Measurements from ENCODE around the gene DLX1. TPM values are rescaled to one million over a fixed set of nuclear protein-coding genes. Genes with fewer than 3 reads are reported as not detected.
A peak's percentile ranks its signal among the peaks of the same experiment; 100 is the strongest.

Gene DLX1
- total RNA-seq, 1 donor, result 1.8 TPM

DNA sequence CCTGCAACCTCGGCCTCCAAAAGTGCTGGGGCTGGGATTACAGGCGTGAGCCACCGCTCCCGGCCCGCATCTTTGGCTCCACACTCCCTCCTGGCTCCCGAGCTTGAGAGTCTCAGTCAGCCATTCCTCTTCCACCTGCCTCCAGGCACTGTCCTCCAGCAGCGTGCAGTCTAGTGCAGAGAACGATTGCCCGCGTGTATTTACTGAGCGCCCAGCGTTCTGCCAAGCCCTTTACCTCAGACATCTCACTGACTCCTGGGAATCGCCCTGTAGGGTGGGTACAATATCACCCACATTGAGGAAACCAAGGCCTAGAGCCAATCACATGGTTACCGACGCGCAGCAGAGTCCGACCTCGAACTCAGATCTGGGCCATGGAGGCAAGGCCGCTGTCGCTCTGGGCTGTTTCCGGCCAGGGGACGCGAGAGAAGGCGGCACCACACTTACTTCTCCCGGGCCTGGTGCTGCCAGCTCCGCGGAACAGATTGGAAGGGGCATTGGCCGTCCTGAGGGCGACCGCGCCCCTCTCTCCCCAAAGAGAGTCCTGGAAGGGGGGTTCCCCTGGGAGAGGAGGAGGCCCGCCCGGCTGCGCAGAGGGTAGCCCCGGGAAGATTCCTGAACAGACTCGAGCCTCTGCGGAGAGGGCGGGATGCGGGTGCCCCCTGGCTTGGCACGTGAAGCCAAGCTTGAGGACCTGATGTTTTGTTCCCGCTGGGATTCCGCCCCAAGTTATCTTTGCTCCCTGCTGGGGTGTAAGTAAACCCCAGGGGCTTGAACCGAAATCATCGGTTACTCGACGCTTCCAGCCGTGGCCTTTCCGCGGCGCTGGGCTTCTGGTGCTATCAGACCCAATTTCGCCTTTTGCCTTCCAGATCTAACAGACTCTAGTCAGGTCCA, 22.6 kb downstream of the DLX1 start:
- TF ChIP-seq, protein P1, sequence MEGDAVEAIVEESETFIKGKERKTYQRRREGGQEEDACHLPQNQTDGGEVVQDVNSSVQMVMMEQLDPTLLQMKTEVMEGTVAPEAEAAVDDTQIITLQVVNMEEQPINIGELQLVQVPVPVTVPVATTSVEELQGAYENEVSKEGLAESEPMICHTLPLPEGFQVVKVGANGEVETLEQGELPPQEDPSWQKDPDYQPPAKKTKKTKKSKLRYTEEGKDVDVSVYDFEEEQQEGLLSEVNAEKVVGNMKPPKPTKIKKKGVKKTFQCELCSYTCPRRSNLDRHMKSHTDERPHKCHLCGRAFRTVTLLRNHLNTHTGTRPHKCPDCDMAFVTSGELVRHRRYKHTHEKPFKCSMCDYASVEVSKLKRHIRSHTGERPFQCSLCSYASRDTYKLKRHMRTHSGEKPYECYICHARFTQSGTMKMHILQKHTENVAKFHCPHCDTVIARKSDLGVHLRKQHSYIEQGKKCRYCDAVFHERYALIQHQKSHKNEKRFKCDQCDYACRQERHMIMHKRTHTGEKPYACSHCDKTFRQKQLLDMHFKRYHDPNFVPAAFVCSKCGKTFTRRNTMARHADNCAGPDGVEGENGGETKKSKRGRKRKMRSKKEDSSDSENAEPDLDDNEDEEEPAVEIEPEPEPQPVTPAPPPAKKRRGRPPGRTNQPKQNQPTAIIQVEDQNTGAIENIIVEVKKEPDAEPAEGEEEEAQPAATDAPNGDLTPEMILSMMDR (IDR thresholded peaks at IDR 0.05; ENCODE audit: extremely low read depth, low read depth, low read length), result no peak
- Histone ChIP-seq H3K9me3 (ENCODE audit: low read depth, low read length) (no peaks in the 10 kb centered on the region), H3K4me2 (ENCODE audit: insufficient read depth, low read length) (peak overlapping the region; percentile 9), H3K36me3 (ENCODE audit: insufficient read depth, low read length) (no peaks in the 10 kb centered on the region), H3K79me2 (ENCODE audit: insufficient read depth, low read length) (no peaks in the 10 kb centered on the region), H3K27ac (ENCODE audit: low read depth, low read length) (no peak overlapping the region), H3K4me3 (ENCODE audit: insufficient read depth, low read length) (no peak overlapping the region), H3K27me3 (ENCODE audit: insufficient read depth, low read length) (no peaks in the 10 kb centered on the region), H4K20me1 (ENCODE audit: insufficient read depth, low read length) (no peaks in the 10 kb centered on the region), H3K4me1 (ENCODE audit: insufficient read depth, low read length) (peaks cover 17% of the 10 kb centered on the region), H2AFZ (ENCODE audit: low read length) (peak overlapping the region; percentile 47)
- DNase-seq (ENCODE audit: insufficient read length, low spot score, missing footprints), result peak; percentile 53

DNA sequence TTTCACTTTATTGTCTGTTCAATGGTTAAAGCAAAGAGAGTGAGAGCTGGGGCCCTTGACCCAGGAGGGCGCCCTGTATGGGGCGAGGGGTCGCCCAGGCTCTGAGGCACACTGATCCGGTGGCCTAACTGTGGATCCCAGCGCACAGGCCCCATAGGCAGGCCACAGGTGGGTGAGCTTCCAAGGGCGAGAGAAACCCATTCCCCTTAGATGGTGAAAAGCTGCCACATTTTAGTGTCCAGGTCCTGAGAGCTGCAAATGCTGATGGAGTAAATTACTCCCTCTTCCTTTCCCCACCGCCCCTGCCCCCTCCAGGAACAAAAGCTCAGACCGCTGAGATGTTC, 23.3 kb downstream of the DLX1 start:
- no peaks in the 10 kb centered on the region for H3K27me3 ChIP-seq (ENCODE audit: insufficient read depth, low read length)
- peaks cover 13% of the 10 kb centered on the region for H3K4me1 ChIP-seq (ENCODE audit: insufficient read depth, low read length)
- TF ChIP-seq, protein P1 (IDR thresholded peaks at IDR 0.05; ENCODE audit: extremely low read depth, low read depth, low read length), result no peak
- no peak overlapping the region for H3K27ac ChIP-seq (ENCODE audit: low read depth, low read length)
- no peaks in the 10 kb centered on the region for H3K79me2 ChIP-seq (ENCODE audit: insufficient read depth, low read length)
- peak overlapping the region; percentile 9 for H3K4me2 ChIP-seq (ENCODE audit: insufficient read depth, low read length)
- DNase-seq (ENCODE audit: insufficient read length, low spot score, missing footprints), result peak; percentile 29
- no peaks in the 10 kb centered on the region for H3K36me3 ChIP-seq (ENCODE audit: insufficient read depth, low read length)
- H3K4me3 ChIP-seq (ENCODE audit: insufficient read depth, low read length), result no peak overlapping the region
- no peaks in the 10 kb centered on the region for H3K9me3 ChIP-seq (ENCODE audit: low read depth, low read length)
- H2AFZ ChIP-seq (ENCODE audit: low read length), result no peak overlapping the region
- no peaks in the 10 kb centered on the region for H4K20me1 ChIP-seq (ENCODE audit: insufficient read depth, low read length)

GRCh38 chr2:172109256-172109987, 24.1 kb downstream of the DLX1 start:
- H3K27me3 ChIP-seq (ENCODE audit: insufficient read depth, low read length), result no peaks in the 10 kb centered on the region
- H3K79me2 ChIP-seq (ENCODE audit: insufficient read depth, low read length), result no peaks in the 10 kb centered on the region
- no peaks in the 10 kb centered on the region for H3K9me3 ChIP-seq (ENCODE audit: low read depth, low read length)
- H3K27ac ChIP-seq (ENCODE audit: low read depth, low read length), result no peak overlapping the region
- no peak overlapping the region for H2AFZ ChIP-seq (ENCODE audit: low read length)
- H4K20me1 ChIP-seq (ENCODE audit: insufficient read depth, low read length), result no peaks in the 10 kb centered on the region
- DNase-seq (ENCODE audit: insufficient read length, low spot score, missing footprints), result peak; percentile 34
- H3K4me2 ChIP-seq (ENCODE audit: insufficient read depth, low read length), result no peak overlapping the region
- no peak overlapping the region for H3K4me3 ChIP-seq (ENCODE audit: insufficient read depth, low read length)
- TF ChIP-seq, protein P1 (IDR thresholded peaks at IDR 0.05; ENCODE audit: extremely low read depth, low read depth, low read length), result no peak
- H3K4me1 ChIP-seq (ENCODE audit: insufficient read depth, low read length), result peaks cover 10% of the 10 kb centered on the region
- H3K36me3 ChIP-seq (ENCODE audit: insufficient read depth, low read length), result no peaks in the 10 kb centered on the region

Data from osteoblast (primary cell).